ENCODE data around the gene VWA3B. TPM values are rescaled to one million over a fixed set of nuclear protein-coding genes. Genes with fewer than 3 reads are reported as not detected.

The VWA3B gene
- total RNA-seq, 1 experiment from 2014 or later, result not detected

DNA sequence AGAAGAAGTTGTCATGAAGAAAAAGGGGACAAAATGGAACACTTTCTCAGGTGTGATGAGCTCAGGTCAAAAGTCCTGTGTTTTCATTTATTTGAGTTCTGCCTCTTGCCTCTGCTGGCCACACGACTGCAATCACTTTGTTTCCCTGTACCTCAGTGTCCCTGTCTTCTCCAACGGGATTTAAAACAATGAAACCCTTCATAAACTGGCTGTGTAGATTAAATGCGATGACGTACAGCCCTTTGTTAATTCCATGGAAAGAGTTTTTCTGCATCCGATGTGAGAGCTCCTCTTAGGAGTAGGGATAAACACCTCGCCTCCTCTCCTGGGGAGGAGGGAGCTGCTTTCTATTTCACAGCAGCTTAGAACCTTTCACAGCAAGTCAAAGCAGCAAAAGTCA lies 207.7 kb downstream of the VWA3B start:
- Histone ChIP-seq H3K27me3 (replicated peaks; ENCODE audit: insufficient read depth, low read depth, low read length, poor library complexity) (peaks cover 42% of the 10 kb centered on the region), H3K9me3 (ENCODE audit: low read depth, low read length, poor library complexity, severe bottlenecking) (no peaks in the 10 kb centered on the region), H3K36me3 (ENCODE audit: insufficient read depth, low read length, poor library complexity, severe bottlenecking) (no peaks in the 10 kb centered on the region), H3K4me3 (ENCODE audit: low read depth, low read length, poor library complexity, severe bottlenecking) (no peak overlapping the region), H3K4me1 (ENCODE audit: insufficient read depth, low read length, poor library complexity, severe bottlenecking) (no peaks in the 10 kb centered on the region), H3K27ac (ENCODE audit: low read depth, low read length, poor library complexity, severe bottlenecking) (no peak overlapping the region)
- intact Hi-C loops (cut with micrococcal nuclease; ENCODE audit: unreplicated experiment), result no loop called here
- ChIA-PET POLR2A (ENCODE audit: low non-redundant PET) (interaction anchor here (0.6 kb wide), 1 partner anchor 55 kb away, joined by 13 read pairs; no protein-coding TSS in a partner anchor), CTCF (no interaction called here)
- BruUV-seq (replicated peaks), result no TSS peak
- TF ChIP-seq EZH2 (IDR thresholded peaks at IDR 0.05; ENCODE audit: borderline replicate concordance, low read depth, low read length, poor library complexity, severe bottlenecking), result no peak
- TF ChIP-seq, protein P1, sequence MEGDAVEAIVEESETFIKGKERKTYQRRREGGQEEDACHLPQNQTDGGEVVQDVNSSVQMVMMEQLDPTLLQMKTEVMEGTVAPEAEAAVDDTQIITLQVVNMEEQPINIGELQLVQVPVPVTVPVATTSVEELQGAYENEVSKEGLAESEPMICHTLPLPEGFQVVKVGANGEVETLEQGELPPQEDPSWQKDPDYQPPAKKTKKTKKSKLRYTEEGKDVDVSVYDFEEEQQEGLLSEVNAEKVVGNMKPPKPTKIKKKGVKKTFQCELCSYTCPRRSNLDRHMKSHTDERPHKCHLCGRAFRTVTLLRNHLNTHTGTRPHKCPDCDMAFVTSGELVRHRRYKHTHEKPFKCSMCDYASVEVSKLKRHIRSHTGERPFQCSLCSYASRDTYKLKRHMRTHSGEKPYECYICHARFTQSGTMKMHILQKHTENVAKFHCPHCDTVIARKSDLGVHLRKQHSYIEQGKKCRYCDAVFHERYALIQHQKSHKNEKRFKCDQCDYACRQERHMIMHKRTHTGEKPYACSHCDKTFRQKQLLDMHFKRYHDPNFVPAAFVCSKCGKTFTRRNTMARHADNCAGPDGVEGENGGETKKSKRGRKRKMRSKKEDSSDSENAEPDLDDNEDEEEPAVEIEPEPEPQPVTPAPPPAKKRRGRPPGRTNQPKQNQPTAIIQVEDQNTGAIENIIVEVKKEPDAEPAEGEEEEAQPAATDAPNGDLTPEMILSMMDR (conservative IDR thresholded peaks at IDR 0.05; ENCODE audit: low read depth, low read length), result no peak
- DNase-seq (ENCODE audit: low spot score), result no peak

DNA sequence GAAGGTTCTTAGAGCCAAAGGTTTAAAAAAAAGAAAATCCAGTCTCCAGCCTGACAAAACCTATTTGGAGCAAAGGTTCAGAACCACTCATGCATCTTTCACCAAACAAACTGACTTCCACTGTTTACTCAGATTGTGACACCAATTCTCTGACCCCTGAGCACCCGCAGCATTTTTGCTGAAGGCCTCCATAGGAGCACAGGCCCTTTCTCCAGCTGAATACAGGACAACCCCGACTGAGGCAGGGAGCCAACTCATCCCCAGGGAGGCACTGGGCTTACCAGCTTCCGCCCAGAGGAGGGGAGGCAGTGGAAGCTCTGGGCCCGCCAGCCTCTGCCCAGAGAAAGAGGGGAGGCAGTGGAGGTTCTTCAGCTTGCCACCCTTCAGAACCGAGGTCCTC lies 208.3 kb downstream of the VWA3B start:
- DNase-seq (ENCODE audit: low spot score), result no peak
- no peak overlapping the region for H3K27ac ChIP-seq (ENCODE audit: low read depth, low read length, poor library complexity, severe bottlenecking)
- ChIA-PET CTCF (no interaction called here), POLR2A (ENCODE audit: low non-redundant PET) (no interaction called here)
- intact Hi-C loops (cut with micrococcal nuclease; ENCODE audit: unreplicated experiment), result no loop called here
- H3K36me3 ChIP-seq (ENCODE audit: insufficient read depth, low read length, poor library complexity, severe bottlenecking), result no peaks in the 10 kb centered on the region
- TF ChIP-seq EZH2 (IDR thresholded peaks at IDR 0.05; ENCODE audit: borderline replicate concordance, low read depth, low read length, poor library complexity, severe bottlenecking), result no peak
- TF ChIP-seq, protein P1 (conservative IDR thresholded peaks at IDR 0.05; ENCODE audit: low read depth, low read length), result no peak
- BruUV-seq (replicated peaks), result no TSS peak
- H3K4me3 ChIP-seq (ENCODE audit: low read depth, low read length, poor library complexity, severe bottlenecking), result no peak overlapping the region
- no peaks in the 10 kb centered on the region for H3K9me3 ChIP-seq (ENCODE audit: low read depth, low read length, poor library complexity, severe bottlenecking)
- no peaks in the 10 kb centered on the region for H3K4me1 ChIP-seq (ENCODE audit: insufficient read depth, low read length, poor library complexity, severe bottlenecking)
- peaks cover 48% of the 10 kb centered on the region for H3K27me3 ChIP-seq (replicated peaks; ENCODE audit: insufficient read depth, low read depth, low read length, poor library complexity)

DNA sequence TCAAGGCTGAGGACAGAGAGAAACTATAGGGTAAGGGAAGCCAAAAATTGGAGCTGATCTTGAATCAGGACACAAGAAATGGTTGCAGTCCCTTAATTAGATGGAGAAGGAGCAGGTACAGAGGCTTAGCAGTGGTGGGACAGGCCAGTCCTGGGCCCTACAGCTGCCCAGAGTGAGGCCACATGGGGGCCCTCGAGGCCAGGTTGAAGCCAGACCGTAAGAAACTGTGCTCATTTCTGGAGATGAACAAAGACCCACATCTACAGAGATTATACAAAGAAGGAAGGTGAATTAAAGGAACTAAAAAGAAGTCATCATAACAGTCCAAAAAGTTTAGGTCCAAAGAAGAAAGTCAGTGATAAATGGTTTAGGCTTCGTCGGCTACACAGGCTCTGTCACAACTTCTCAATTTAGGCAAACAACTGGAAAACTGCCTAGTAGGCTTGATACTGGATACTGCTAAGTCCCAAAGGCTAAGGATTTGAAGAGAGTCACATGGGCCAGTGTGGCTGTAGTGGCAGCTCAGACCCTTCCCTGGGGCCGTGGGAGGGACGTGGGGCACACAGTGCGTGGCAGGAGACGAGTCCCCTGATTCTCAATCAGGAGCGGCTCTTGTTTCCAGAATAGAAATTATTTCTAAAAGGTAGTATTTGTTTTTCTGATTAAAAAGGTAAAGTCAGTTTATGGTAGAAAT lies 208.9 kb downstream of the VWA3B start:
- ChIA-PET CTCF (interaction anchor here (0.7 kb wide), 1 partner anchor 89 kb away, joined by 3 read pairs; no protein-coding TSS in a partner anchor), POLR2A (ENCODE audit: low non-redundant PET) (no interaction called here)
- no peak for DNase-seq (ENCODE audit: low spot score)
- Histone ChIP-seq H3K4me1 (ENCODE audit: insufficient read depth, low read length, poor library complexity, severe bottlenecking) (no peaks in the 10 kb centered on the region), H3K27ac (ENCODE audit: low read depth, low read length, poor library complexity, severe bottlenecking) (no peak overlapping the region), H3K9me3 (ENCODE audit: low read depth, low read length, poor library complexity, severe bottlenecking) (no peaks in the 10 kb centered on the region), H3K36me3 (ENCODE audit: insufficient read depth, low read length, poor library complexity, severe bottlenecking) (no peaks in the 10 kb centered on the region), H3K4me3 (ENCODE audit: low read depth, low read length, poor library complexity, severe bottlenecking) (no peak overlapping the region), H3K27me3 (replicated peaks; ENCODE audit: insufficient read depth, low read depth, low read length, poor library complexity) (peaks cover 53% of the 10 kb centered on the region)
- intact Hi-C loops (cut with micrococcal nuclease; ENCODE audit: unreplicated experiment), result no loop called here
- BruUV-seq (replicated peaks), result no TSS peak
- TF ChIP-seq, protein P1 (conservative IDR thresholded peaks at IDR 0.05; ENCODE audit: low read depth, low read length), result no peak
- no peak for TF ChIP-seq EZH2 (IDR thresholded peaks at IDR 0.05; ENCODE audit: borderline replicate concordance, low read depth, low read length, poor library complexity, severe bottlenecking)

All from A673 (cell line).